T-helper 17 cell (primary cell): ENCODE data around the gene TMEM248. TPM values are rescaled to one million over a fixed set of nuclear protein-coding genes. Genes with fewer than 3 reads are reported as not detected.
"Not testable (repeated sequence)": the region's sequence is repeated elsewhere in the genome, so short reads cannot be mapped to it uniquely, and the experiment has no call there.

Experiments
- ATAC-seq: fragments of 150-1000 bp; cut with Tn5 transposase; 2 replicates; pipeline ENCODE4 v1.10.0; 2021; ENCODE audit warnings: mild to moderate bottlenecking, moderate library complexity
- DNase-seq, 3 donors: peaks; one replicate each; pipeline versions ENCODE4 v3.0.0 to v3.0.0-alpha.2; 2020 to 2021
- H3K9me3 ChIP-seq: one replicate; pipeline ENCODE4 v1.7.0; 2013; ENCODE audit warnings: low read length, mild to moderate bottlenecking; ENCODE audit not compliant: control insufficient read depth, poor library complexity, severe bottlenecking
- H3K27ac Mint-ChIP-seq: one replicate; pipeline ENCODE4 v1.8.0; 2022; ENCODE audit warnings: mild to moderate bottlenecking, moderate library complexity, mixed read lengths
- H3K27me3 Mint-ChIP-seq: one replicate; pipeline ENCODE4 v1.8.0; 2022; ENCODE audit warnings: mixed read lengths
- H3K36me3 Mint-ChIP-seq: one replicate; pipeline ENCODE4 v1.8.0; 2022; ENCODE audit warnings: low read depth, mixed read lengths
- H3K4me1 Mint-ChIP-seq: one replicate; pipeline ENCODE4 v1.8.0; 2022; ENCODE audit warnings: mild to moderate bottlenecking, mixed read lengths
- H3K4me3 Mint-ChIP-seq: one replicate; pipeline ENCODE4 v1.8.0; 2022; ENCODE audit warnings: mild to moderate bottlenecking, moderate library complexity, mixed read lengths
- total RNA-seq, 4 donors: library from RNA in 2 of 4; stranded (reverse) in 2 of 4; gene quantifications; one replicate each; pipeline ENCODE4 v1.2.3 and lab custom pipeline; 2022 to 2026

Gene TMEM248, protein sequence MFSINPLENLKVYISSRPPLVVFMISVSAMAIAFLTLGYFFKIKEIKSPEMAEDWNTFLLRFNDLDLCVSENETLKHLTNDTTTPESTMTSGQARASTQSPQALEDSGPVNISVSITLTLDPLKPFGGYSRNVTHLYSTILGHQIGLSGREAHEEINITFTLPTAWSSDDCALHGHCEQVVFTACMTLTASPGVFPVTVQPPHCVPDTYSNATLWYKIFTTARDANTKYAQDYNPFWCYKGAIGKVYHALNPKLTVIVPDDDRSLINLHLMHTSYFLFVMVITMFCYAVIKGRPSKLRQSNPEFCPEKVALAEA
- total RNA-seq (10 to 100 TPM; 73.7 to 87.4 TPM), total RNA-seq (lab: John Stamatoyannopoulos, UW) (111 to 178 reads per million in 2 donors)

DNA sequence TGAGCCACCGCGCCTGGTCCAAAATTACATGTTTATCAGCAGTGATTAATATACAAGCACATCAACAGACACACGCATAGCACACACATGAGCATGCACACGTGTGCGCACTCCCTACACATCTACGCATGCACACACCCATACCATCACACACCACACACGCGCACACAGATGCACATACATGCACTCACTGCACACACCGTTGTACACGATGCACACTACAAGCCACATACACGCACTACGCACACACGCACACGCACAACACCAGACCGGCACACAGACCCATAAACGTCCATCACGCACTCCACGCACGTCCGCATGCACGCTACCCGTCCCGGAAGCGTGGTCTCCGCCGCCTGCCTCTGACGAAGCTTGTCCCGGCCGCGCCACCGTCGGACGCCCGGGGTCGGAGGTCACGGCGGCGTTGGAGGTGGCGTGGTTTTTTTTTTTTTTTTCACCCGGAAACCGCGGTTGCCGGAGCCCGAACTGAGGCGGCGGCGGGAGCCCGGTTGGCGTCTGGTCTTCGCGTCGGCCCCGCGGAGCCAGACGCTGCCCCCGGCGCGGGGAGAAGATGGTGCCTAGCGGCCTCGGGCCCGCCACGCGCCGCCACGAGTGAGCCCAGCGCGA is at the start of gene TMEM248:
Gene TMEM248 (plus strand): TSS at position 457 of the 627 bp plus-strand sequence. CDS start 20,641 bp downstream, outside the sequence.
- no peaks in the 10 kb centered on the region for H3K27me3 Mint-ChIP-seq
- peak; percentile 90 for ATAC-seq
- peak within 1 kb of the TSS; percentile 94 for H3K27ac Mint-ChIP-seq

DNA sequence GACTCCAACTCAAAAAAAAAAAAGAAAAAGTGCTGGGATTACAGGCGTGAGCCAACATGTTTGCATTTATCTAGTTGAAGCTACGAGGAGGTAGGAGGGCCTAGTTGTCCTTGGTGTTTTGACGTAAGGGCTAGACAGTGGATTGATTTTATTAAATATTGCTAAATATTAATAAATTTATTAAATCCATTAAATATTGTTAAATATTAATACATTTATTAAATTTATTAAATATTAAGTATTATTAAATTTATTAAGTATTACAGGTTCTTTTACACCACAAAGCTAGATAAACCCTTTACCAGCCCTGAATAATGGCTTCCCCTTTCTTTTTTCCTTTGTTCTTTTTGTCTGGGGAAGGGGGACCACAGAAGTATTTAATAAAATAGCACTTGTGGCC is 47.5 kb upstream of the TMEM248 start:
- H3K4me1 Mint-ChIP-seq, result peaks cover 3% of the 10 kb centered on the region
- DNase-seq, result no peak
- H3K9me3 ChIP-seq, result no peaks in the 10 kb centered on the region
- H3K27ac Mint-ChIP-seq, result no peak overlapping the region
- H3K36me3 Mint-ChIP-seq, result peaks cover 7% of the 10 kb centered on the region
- no peak for ATAC-seq
- no peaks in the 10 kb centered on the region for H3K27me3 Mint-ChIP-seq
- H3K4me3 Mint-ChIP-seq, result no peak overlapping the region

More for the DNA sequence above, at the start of gene TMEM248:
- peak; percentile 83 to 91 (median 85) for DNase-seq
- H3K9me3 ChIP-seq, result no peaks in the 10 kb centered on the region
- H3K4me1 Mint-ChIP-seq, result peaks cover 20% of the 10 kb centered on the region
- H3K36me3 Mint-ChIP-seq, result peaks cover 8% of the 10 kb centered on the region
- H3K4me3 Mint-ChIP-seq, result peak within 1 kb of the TSS; percentile 96

DNA sequence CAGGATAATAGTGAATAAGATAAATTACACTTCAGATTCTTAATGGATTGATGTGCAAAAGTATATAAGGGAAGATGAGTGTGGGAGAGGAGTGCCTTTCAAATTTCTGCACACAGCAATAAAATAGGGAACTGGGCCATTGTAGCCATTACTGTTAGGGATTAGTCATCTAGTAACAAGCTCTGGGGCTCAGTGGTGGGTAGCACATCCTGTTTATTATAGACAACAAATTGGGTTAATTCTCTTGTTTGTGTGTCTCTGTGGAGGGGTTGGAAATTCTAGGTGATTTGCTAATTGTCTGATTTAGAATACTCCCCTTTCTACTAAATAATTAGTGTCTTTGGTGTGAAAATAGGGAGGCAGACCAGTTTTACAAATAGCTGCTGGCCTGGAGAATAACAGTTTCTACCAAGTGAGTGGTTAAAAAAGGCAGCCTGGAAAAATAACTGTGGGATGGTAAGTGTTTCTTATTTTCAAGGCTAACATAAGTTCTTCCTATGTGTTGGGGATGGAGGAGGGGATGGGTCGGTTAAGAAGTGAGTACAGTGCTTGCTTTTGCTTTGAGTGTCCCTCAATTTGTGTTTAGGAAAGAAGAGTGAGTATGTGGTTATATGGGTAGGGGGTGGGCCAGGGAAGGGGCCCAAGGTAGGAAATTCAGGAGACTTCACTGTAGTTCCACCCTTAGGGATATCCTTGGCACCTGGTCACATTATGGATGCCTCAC is 43.3 kb upstream of the TMEM248 start:
- H3K27me3 Mint-ChIP-seq, result no peaks in the 10 kb centered on the region

DNA sequence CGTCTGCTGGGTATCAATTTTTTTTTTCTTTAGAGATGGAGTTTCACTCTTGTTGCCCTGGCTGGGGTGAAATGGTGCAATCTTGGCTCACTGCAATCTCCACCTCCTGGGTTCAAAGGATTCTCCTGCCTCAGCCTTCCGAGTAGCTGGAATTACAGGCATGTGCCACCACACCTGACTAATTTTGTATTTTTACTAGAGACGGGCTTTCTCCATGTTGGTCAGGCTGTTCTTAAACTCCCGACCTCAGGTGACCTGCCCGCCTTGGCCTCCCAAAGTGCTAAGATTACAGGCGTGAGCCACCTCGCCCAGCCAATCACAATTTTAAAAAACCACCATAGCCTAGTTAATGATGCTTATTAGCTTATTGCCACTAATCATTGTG is 42.7 kb upstream of the TMEM248 start:
- H3K9me3 ChIP-seq, ATAC-seq, H3K27me3 Mint-ChIP-seq, H3K4me1 Mint-ChIP-seq, H3K36me3 Mint-ChIP-seq, H3K27ac Mint-ChIP-seq, H3K4me3 Mint-ChIP-seq, DNase-seq: not testable (repeated sequence)

More for the DNA sequence above, 43.3 kb upstream of the TMEM248 start:
- Mint-ChIP-seq H3K36me3 (no peaks in the 10 kb centered on the region), H3K4me3 (no peak overlapping the region), H3K27ac (no peak overlapping the region), H3K4me1 (peaks cover 3% of the 10 kb centered on the region)
- no peaks in the 10 kb centered on the region for H3K9me3 ChIP-seq
- ATAC-seq, result no peak
- no peak for DNase-seq

DNA sequence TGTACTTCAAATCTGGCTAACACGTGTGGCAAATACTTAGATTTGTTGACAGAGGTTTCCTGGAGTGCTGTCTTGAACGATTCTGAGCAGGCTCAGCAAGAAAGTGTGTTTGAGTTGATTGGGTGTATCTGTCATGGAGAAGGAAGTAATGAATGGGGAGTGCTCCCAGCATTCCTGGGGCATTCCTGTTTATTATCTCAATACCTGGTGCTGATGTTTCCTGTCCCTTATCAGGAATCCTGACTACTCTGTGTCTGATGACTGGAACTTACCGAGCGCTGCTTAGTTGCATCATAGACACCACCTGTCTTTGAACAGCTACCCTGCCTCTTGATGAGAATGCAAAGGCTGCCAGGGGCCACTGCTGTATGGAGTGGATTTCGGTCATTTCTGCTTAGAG is 41.0 kb upstream of the TMEM248 start:
- no peaks in the 10 kb centered on the region for H3K27me3 Mint-ChIP-seq
- H3K36me3 Mint-ChIP-seq, result no peaks in the 10 kb centered on the region
- DNase-seq, result no peak
- ATAC-seq, result no peak
- H3K4me1 Mint-ChIP-seq, result peaks cover 3% of the 10 kb centered on the region
- no peaks in the 10 kb centered on the region for H3K9me3 ChIP-seq
- no peak overlapping the region for H3K4me3 Mint-ChIP-seq
- no peak overlapping the region for H3K27ac Mint-ChIP-seq

DNA sequence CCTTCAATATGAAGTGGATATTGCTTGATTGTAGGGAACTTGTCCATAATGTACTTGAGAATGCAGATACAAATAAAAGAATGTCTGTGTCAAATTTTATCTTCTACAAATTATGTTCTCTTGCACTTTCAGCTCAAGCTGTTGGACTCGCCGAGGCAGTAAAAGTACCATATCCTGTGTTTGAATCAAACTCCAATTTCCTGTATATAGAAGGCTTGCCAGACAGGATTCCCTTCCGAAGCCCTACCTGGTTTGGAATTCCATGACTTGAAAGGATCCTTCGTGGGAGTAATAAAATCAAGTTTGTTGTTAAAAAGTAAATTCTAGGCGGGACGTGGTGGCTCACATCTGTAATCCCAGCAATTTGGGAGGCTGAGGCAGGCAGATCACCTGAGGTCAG is 40.4 kb upstream of the TMEM248 start:
- H3K4me3 Mint-ChIP-seq, H3K4me1 Mint-ChIP-seq, H3K27ac Mint-ChIP-seq, H3K27me3 Mint-ChIP-seq, H3K36me3 Mint-ChIP-seq, ATAC-seq, DNase-seq, H3K9me3 ChIP-seq: not testable (repeated sequence)

DNA sequence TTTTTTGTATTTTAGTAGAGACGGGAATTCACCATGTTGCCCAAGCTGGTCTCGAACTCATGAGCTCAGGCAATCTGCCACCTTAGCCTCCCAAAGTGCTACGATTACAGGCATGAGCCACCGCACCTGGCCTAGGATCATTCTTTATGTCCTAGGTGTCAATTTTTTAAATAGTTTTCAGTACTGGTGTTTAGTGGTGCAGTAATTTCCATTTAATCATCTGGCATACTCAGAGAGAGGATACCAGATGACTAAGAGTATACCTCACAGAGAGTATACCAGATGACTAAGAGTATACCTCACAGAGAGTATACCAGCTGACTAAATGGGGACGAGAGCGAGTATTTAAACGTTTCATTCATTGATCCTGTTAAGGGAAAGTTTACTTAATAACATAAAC is 37.3 kb upstream of the TMEM248 start:
- H3K27ac Mint-ChIP-seq, result no peak overlapping the region
- no peaks in the 10 kb centered on the region for H3K9me3 ChIP-seq
- peaks cover 4% of the 10 kb centered on the region for H3K36me3 Mint-ChIP-seq
- ATAC-seq (no peak), DNase-seq (no peak)
- H3K27me3 Mint-ChIP-seq, result no peaks in the 10 kb centered on the region
- no peaks in the 10 kb centered on the region for H3K4me1 Mint-ChIP-seq
- no peak overlapping the region for H3K4me3 Mint-ChIP-seq

DNA sequence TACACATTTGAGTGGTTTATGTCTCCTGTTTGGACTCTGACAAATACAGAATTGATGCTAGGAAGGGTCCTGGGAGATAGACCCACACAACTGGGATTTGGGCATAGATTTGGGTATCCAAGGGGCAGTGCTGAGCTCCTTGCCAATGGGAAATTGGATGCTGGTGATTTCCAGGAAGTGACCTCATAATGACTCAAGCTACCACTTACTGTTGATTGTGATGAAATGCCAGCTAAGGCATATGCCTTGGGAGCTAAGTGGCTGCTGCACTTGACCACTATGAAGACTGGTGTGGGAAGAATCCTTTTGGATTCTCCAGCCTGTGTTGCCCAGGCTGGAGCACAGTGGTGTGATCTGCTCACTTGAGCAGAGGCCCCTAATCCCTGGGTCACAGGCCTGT is 36.5 kb upstream of the TMEM248 start:
- H3K27me3 Mint-ChIP-seq, H3K4me1 Mint-ChIP-seq, ATAC-seq, H3K27ac Mint-ChIP-seq, H3K4me3 Mint-ChIP-seq, DNase-seq, H3K9me3 ChIP-seq, H3K36me3 Mint-ChIP-seq: not testable (repeated sequence)

DNA sequence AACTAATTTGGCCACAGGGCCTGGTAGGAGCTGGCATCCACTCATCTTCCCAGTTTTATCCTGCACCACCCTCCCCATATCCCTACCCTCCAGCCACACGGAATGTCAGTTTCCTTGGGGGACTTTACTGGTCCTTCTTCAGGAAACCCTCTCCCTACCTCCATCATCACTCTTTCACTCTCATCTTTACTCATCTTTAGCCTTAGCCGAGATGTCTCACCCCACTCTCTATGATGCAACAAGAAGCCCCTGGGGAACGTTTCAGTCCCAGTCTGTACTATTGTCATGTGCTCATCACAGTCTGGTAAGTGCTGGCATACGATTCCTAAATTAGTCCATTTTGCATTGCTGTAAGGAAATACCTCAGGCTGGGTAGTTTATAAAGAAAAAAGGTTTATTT is 34.9 kb upstream of the TMEM248 start:
- no peaks in the 10 kb centered on the region for H3K4me1 Mint-ChIP-seq
- no peak overlapping the region for H3K27ac Mint-ChIP-seq
- H3K27me3 Mint-ChIP-seq, result no peaks in the 10 kb centered on the region
- no peaks in the 10 kb centered on the region for H3K9me3 ChIP-seq
- ATAC-seq (no peak), DNase-seq (no peak)
- H3K36me3 Mint-ChIP-seq, result peaks cover 4% of the 10 kb centered on the region
- no peak overlapping the region for H3K4me3 Mint-ChIP-seq

DNA sequence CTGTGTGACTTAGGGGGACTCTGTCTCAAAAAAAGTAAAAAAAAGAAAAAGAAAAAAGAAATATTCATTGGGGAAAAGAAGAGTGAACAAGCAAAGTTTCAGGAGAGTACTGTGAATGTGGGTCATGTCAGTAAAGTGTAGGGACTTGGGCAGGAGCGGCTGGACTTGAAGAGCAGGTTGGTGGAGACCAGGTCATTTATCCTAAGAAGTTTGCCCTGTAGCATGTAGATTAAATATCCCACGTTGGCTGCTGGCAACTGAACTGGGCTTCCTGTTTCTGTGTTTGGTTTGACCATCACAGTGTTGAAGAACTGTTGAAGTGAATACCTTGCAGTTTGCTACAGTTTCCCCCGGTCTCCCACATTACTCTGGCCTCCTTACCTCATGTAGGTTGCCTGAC is 32.8 kb upstream of the TMEM248 start:
- not testable (repeated sequence) for H3K9me3 ChIP-seq, DNase-seq, H3K36me3 Mint-ChIP-seq, H3K4me1 Mint-ChIP-seq, H3K4me3 Mint-ChIP-seq, ATAC-seq, H3K27me3 Mint-ChIP-seq
- H3K27ac Mint-ChIP-seq, result peak overlapping the region; percentile 21

DNA sequence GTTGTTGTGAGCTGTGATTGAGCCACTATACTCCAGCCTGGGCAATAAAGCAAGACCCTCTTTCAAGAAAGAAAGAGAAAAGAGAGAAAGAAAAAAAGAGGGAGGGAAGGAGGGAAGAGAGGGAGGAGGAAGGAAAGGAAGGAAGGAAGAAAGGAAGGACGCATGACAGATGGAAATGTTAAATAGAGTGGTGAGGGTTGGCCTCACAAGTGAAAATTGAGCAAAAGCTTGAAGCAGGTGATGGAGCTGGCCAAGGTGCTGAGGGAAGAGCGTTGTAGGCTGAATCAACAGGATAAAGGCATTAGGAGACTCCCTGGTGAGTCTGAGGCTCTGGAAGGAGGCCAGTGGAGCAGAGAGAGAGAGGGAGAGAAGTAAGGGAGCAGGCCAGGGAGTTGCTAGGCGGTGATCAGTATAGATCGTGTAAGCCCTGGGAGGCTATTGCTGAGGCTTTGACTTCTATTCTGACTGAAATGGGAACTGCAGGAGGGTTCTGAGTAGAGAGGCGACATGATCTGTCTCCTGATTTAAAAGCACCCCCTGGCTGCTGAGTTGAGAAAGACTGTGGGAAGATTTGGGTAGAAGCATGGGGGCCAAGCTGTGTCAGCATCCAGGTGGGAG is 26.5 kb upstream of the TMEM248 start:
- Mint-ChIP-seq H3K36me3 (peaks cover 11% of the 10 kb centered on the region), H3K4me1 (peaks cover 10% of the 10 kb centered on the region), H3K27me3 (no peaks in the 10 kb centered on the region), H3K4me3 (no peak overlapping the region), H3K27ac (peak overlapping the region; percentile 80)
- ATAC-seq (peak; percentile 35), DNase-seq (no peak)
- H3K9me3 ChIP-seq, result no peaks in the 10 kb centered on the region

DNA sequence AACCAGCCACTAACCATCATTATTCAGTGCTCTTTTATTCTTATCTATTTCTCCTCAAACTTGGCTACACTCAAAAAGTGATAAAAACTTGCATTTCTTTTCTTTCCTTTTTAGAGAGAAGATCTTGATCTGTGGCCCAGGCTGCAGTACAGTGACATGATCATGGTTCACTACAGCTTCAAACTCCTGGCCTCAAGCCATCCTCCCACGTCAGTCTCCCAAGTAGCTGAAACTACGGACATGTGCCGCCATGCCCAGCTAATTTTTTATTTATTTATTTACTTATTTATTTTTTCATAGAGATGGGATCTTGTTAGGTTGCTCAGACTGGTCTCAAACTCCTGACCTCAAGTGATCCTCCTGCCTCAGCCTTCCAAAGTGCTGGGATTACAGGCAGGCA is 24.6 kb upstream of the TMEM248 start:
- H3K4me3 Mint-ChIP-seq, result no peak overlapping the region

More for the DNA sequence above, 24.6 kb upstream of the TMEM248 start:
- H3K4me1 Mint-ChIP-seq, result peaks cover 14% of the 10 kb centered on the region
- no peak for ATAC-seq
- no peak overlapping the region for H3K27ac Mint-ChIP-seq
- DNase-seq, result no peak
- no peaks in the 10 kb centered on the region for H3K27me3 Mint-ChIP-seq
- H3K9me3 ChIP-seq, result no peaks in the 10 kb centered on the region
- H3K36me3 Mint-ChIP-seq, result peaks cover 14% of the 10 kb centered on the region
